ENCODE results near the gene CNKSR2.

DNA sequence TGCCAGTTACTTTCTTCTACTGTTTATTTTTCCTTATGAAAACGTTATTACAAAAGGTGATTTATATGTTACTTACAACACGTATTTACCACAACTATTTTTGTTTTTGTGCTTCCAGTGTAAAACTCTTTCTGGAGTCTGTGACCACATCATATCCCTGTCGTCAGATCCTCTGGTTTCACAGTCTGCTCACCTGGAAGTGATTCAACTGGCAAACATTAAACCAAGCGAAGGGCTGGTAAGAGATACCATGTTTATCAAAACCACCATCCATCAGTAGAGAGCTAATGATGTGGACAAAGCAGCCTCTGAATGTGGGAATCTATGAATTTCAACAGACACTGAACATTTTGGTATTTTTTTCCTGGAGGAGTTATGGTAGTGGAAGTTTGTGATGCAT lies 116.1 kb downstream of the CNKSR2 start:
- TF ChIP-seq, protein P1, sequence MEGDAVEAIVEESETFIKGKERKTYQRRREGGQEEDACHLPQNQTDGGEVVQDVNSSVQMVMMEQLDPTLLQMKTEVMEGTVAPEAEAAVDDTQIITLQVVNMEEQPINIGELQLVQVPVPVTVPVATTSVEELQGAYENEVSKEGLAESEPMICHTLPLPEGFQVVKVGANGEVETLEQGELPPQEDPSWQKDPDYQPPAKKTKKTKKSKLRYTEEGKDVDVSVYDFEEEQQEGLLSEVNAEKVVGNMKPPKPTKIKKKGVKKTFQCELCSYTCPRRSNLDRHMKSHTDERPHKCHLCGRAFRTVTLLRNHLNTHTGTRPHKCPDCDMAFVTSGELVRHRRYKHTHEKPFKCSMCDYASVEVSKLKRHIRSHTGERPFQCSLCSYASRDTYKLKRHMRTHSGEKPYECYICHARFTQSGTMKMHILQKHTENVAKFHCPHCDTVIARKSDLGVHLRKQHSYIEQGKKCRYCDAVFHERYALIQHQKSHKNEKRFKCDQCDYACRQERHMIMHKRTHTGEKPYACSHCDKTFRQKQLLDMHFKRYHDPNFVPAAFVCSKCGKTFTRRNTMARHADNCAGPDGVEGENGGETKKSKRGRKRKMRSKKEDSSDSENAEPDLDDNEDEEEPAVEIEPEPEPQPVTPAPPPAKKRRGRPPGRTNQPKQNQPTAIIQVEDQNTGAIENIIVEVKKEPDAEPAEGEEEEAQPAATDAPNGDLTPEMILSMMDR (IDR thresholded peaks at IDR 0.05): no peak
- TF ChIP-seq POLR2A (IDR thresholded peaks at IDR 0.05): no peak

Data from ovary (tissue), 3 donors.